ENCODE results near the gene PLA2R1.

PLA2R1 gene

DNA sequence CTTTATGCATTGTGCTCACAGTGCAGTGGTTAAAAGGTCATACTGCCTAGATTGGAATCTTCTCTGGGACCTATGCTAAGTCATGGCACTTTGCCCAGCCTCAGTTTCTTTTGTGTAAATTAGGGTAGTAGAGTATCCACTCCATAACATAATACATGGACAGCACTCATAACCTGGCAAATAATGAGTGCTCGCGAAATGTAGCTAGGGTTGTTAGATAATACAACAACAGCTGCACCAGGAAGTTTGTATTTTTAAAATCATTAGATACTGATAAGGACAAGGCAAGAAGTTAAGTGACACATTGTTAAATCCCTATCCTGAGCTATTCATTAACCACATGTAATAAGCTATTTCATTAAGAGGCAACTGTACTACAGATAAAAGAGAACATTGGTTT is 13.8 kb upstream of the PLA2R1 start:
- no peak for TF ChIP-seq EZH2 (IDR thresholded peaks at IDR 0.05; ENCODE audit: borderline replicate concordance, low read length)
- TF ChIP-seq, protein P1, sequence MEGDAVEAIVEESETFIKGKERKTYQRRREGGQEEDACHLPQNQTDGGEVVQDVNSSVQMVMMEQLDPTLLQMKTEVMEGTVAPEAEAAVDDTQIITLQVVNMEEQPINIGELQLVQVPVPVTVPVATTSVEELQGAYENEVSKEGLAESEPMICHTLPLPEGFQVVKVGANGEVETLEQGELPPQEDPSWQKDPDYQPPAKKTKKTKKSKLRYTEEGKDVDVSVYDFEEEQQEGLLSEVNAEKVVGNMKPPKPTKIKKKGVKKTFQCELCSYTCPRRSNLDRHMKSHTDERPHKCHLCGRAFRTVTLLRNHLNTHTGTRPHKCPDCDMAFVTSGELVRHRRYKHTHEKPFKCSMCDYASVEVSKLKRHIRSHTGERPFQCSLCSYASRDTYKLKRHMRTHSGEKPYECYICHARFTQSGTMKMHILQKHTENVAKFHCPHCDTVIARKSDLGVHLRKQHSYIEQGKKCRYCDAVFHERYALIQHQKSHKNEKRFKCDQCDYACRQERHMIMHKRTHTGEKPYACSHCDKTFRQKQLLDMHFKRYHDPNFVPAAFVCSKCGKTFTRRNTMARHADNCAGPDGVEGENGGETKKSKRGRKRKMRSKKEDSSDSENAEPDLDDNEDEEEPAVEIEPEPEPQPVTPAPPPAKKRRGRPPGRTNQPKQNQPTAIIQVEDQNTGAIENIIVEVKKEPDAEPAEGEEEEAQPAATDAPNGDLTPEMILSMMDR (IDR thresholded peaks at IDR 0.05; ENCODE audit: low read length), result no peak
- no peaks in the 10 kb centered on the region for H3K36me3 ChIP-seq (ENCODE audit: insufficient read depth, low read length)
- H3K9me2 ChIP-seq (ENCODE audit: low read depth, low read length), result no peaks in the 10 kb centered on the region
- H3K79me2 ChIP-seq (ENCODE audit: insufficient read depth, low read length), result no peaks in the 10 kb centered on the region
- H3F3A ChIP-seq (ENCODE audit: insufficient read depth, low read length), result no peaks in the 10 kb centered on the region
- no peaks in the 10 kb centered on the region for H4K20me1 ChIP-seq (ENCODE audit: insufficient read depth, low read length)
- H3K9ac ChIP-seq (ENCODE audit: low read length), result no peak overlapping the region
- no peak overlapping the region for H3K27ac ChIP-seq (ENCODE audit: low read depth, low read length, poor library complexity, severe bottlenecking)
- H3K4me1 ChIP-seq (ENCODE audit: insufficient read depth, low read length, severe bottlenecking), result no peaks in the 10 kb centered on the region
- H3K9me3 ChIP-seq (ENCODE audit: low read length), result no peaks in the 10 kb centered on the region
- H3K4me2 ChIP-seq (ENCODE audit: low read length), result no peak overlapping the region
- no peaks in the 10 kb centered on the region for H3K27me3 ChIP-seq (ENCODE audit: insufficient read depth, low read length)
- no peak overlapping the region for H2AFZ ChIP-seq (ENCODE audit: low read length)
- H3K4me3 ChIP-seq (ENCODE audit: low read depth, low read length, poor library complexity, severe bottlenecking), result no peak overlapping the region

GRCh38 chr2:160075171-160075570 is 12.8 kb upstream of the PLA2R1 start:
- Histone ChIP-seq H3K79me2 (ENCODE audit: insufficient read depth, low read length) (no peaks in the 10 kb centered on the region), H3K36me3 (ENCODE audit: insufficient read depth, low read length) (no peaks in the 10 kb centered on the region), H3K4me3 (ENCODE audit: low read depth, low read length, poor library complexity, severe bottlenecking) (no peak overlapping the region), H4K20me1 (ENCODE audit: insufficient read depth, low read length) (no peaks in the 10 kb centered on the region), H3K9me3 (ENCODE audit: low read length) (no peaks in the 10 kb centered on the region), H3K27ac (ENCODE audit: low read depth, low read length, poor library complexity, severe bottlenecking) (no peak overlapping the region), H3K9me2 (ENCODE audit: low read depth, low read length) (no peaks in the 10 kb centered on the region), H3K4me1 (ENCODE audit: insufficient read depth, low read length, severe bottlenecking) (no peaks in the 10 kb centered on the region), H3F3A (ENCODE audit: insufficient read depth, low read length) (no peaks in the 10 kb centered on the region), H3K27me3 (ENCODE audit: insufficient read depth, low read length) (no peaks in the 10 kb centered on the region), H3K9ac (ENCODE audit: low read length) (no peak overlapping the region), H3K4me2 (ENCODE audit: low read length) (no peak overlapping the region), H2AFZ (ENCODE audit: low read length) (no peak overlapping the region)
- TF ChIP-seq, protein P1 (IDR thresholded peaks at IDR 0.05; ENCODE audit: low read length), result no peak
- no peak for TF ChIP-seq EZH2 (IDR thresholded peaks at IDR 0.05; ENCODE audit: borderline replicate concordance, low read length)

- Histone ChIP-seq H3K9me2 (ENCODE audit: low read depth, low read length) (no peaks in the 10 kb centered on the region), H3F3A (ENCODE audit: insufficient read depth, low read length) (no peaks in the 10 kb centered on the region), H4K20me1 (ENCODE audit: insufficient read depth, low read length) (no peaks in the 10 kb centered on the region), H3K27ac (ENCODE audit: low read depth, low read length, poor library complexity, severe bottlenecking) (no peak overlapping the region), H3K27me3 (ENCODE audit: insufficient read depth, low read length) (no peaks in the 10 kb centered on the region), H3K4me2 (ENCODE audit: low read length) (no peak overlapping the region), H3K79me2 (ENCODE audit: insufficient read depth, low read length) (no peaks in the 10 kb centered on the region), H3K4me3 (ENCODE audit: low read depth, low read length, poor library complexity, severe bottlenecking) (no peak overlapping the region), H3K9ac (ENCODE audit: low read length) (no peak overlapping the region), H2AFZ (ENCODE audit: low read length) (no peak overlapping the region), H3K4me1 (ENCODE audit: insufficient read depth, low read length, severe bottlenecking) (no peaks in the 10 kb centered on the region), H3K36me3 (ENCODE audit: insufficient read depth, low read length) (no peaks in the 10 kb centered on the region), H3K9me3 (ENCODE audit: low read length) (no peaks in the 10 kb centered on the region)
- no peak for TF ChIP-seq EZH2 (IDR thresholded peaks at IDR 0.05; ENCODE audit: borderline replicate concordance, low read length)
- TF ChIP-seq, protein P1 (IDR thresholded peaks at IDR 0.05; ENCODE audit: low read length), result no peak
Observed at GRCh38 chr2:160073284-160073888, 11.0 kb upstream of the PLA2R1 start.
